AG09309 (cell line): ENCODE results near the gene RIC8B.

ENCODE experiments used
- DNase-seq: peaks from one replicate; pipeline ENCODE4 v3.0.0-alpha.2; 2010; ENCODE audit warnings: low read depth
- H3K4me3 ChIP-seq: 2 replicates; pipeline ENCODE4 v1.5.1; 2011; ENCODE audit warnings: mild to moderate bottlenecking, low read depth, low read length, moderate library complexity; ENCODE audit not compliant: control insufficient read depth
- TF ChIP-seq, protein P1 (sequence below): IDR thresholded peaks from 2 replicates; pipeline ENCODE4 v1.5.1; 2011; ENCODE audit warnings: mild to moderate bottlenecking, low read depth, low read length, inconsistent platforms; ENCODE audit not compliant: insufficient read depth, control insufficient read depth; ENCODE audit errors: missing control alignments

The RIC8B gene

DNA sequence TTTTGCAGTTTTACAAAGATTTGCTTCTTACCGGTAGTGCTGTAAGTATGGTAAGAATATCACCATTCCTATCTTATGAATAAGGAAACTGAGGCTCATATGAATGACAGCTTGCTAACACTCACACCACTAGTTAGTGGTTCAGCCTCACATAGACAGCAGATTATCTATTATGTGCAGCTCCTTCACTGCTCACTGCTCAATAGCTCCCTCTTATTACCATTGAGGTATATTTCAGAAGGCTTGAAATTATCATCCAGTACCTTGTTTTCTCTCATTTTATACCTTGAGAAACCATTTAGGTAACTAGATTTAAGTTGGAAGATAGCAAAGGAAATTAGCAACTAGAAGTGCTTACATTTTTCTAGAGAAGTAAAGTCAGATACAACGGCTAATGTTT lies 15.5 kb downstream of the RIC8B start:
- TF ChIP-seq, protein P1, sequence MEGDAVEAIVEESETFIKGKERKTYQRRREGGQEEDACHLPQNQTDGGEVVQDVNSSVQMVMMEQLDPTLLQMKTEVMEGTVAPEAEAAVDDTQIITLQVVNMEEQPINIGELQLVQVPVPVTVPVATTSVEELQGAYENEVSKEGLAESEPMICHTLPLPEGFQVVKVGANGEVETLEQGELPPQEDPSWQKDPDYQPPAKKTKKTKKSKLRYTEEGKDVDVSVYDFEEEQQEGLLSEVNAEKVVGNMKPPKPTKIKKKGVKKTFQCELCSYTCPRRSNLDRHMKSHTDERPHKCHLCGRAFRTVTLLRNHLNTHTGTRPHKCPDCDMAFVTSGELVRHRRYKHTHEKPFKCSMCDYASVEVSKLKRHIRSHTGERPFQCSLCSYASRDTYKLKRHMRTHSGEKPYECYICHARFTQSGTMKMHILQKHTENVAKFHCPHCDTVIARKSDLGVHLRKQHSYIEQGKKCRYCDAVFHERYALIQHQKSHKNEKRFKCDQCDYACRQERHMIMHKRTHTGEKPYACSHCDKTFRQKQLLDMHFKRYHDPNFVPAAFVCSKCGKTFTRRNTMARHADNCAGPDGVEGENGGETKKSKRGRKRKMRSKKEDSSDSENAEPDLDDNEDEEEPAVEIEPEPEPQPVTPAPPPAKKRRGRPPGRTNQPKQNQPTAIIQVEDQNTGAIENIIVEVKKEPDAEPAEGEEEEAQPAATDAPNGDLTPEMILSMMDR = peak; percentile 13
- DNase-seq = no peak
- H3K4me3 ChIP-seq = no peak overlapping the region

DNA sequence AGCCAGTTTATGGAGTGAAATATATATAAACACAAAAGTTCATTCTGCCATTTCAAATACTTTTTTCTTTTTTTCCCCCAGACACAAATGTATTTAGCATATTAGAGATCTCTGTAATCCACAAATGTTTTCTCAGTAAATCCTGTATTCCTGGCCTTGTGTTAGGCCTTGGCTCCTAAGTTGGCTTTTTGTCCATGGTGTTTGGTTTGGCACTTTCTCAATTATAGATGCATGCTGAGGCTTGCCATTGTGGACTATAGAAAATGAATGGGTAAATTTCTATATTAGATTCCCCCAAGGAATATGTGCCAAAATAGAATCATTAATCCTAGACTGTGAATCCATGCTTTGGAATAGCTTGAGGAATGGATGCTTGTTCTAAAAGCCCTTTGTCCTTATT lies 17.0 kb downstream of the RIC8B start:
- DNase-seq = no peak
- H3K4me3 ChIP-seq = no peak overlapping the region
- TF ChIP-seq, protein P1 = no peak

DNA sequence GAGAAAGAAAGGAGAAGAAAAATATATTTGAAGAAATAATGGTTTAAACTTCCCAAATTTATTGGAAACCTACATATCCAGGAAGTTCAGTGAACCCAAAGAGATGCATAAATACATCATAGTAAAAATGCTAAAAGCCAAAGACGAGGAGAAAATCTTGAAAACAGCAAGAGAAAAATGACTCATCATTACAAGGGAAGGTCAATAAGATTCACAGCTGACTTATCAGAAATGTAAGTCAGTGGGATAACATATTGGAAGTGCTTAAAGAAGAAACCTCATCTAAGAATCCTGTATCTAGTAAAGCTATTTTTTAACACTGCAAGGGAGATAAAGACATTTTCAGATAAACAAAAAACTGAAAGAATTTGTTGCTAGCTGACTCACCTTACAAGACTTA lies 19.9 kb downstream of the RIC8B start:
- TF ChIP-seq, protein P1 = no peak
- DNase-seq = no peak
- H3K4me3 ChIP-seq = no peak overlapping the region

DNA sequence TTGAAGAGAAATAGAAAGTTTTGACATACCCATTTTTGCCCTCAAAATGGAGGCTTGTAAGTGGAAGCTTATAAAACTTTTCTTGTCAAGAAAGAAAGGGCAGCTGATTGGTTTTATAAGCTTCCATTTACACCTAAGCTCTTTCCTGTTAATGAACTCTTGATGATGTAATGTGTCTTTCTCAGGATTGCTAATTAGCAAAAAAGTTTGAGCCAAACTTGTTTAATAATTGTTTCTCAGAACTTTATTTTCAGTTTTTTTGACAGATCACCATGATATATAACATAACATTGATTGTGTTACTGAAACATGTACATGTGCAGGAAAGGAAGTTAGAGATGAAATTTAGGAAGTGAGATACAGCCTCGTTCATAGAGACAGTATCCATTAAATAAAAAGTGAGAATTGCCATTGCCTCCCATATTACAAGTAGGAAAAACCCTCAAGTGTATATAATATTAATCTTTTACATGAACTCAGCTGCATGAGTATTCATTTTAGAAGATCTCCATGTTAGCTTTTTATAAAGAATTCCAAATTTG lies 26.8 kb downstream of the RIC8B start:
- TF ChIP-seq, protein P1 = no peak
- no peak for DNase-seq
- no peak overlapping the region for H3K4me3 ChIP-seq

DNA sequence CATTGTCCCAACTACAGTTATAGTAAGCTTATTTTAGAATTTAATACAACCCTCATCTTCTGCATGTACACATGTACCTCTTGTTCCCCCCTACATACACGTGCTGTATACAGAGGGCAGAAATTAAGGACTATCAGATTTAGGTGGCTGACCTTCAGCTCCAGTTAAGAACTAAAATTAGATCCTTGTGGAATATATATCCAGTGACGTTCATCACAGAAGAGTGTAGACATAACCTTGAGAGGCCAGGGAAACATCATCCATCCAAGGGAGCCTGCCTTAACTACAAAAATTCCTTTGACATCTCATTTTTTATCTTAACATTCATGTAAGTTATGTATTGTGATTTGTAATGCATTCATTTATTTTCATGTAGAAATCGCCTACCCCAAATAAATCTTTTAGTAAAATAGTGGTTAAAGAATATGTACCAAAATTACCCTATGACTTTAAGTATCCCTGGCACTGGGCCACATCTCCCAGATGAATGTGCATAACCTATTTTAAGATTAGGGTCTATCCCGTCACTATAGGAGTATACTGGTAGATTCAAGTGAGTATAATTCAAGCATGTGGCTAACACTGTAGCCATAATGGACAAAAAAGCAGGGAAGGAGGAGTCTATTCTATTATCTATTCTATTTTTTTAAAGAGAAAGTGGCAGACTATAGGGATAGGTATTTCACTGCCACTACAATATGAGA lies 27.5 kb downstream of the RIC8B start:
- no peak overlapping the region for H3K4me3 ChIP-seq
- DNase-seq = no peak
- TF ChIP-seq, protein P1 = no peak

DNA sequence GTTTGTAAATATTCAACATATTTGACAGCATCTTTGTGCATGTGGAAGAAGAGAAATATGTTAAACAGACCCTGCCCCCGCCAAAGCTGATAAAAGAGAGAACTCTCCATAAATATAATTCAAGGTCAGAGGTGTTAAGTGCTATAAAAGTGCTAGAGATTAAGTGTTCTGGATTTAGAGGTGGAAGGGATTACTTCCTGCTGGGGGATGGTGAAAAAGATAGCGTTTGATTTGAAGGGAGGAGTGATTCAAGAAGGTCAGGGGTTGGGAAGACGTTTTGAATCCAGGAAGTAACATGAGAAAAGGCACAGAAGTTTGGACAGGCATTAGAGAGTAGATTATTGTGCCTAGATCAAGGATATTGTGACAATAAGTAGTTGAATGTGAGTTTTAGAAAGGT lies 30.2 kb downstream of the RIC8B start:
- TF ChIP-seq, protein P1 = no peak

DNA sequence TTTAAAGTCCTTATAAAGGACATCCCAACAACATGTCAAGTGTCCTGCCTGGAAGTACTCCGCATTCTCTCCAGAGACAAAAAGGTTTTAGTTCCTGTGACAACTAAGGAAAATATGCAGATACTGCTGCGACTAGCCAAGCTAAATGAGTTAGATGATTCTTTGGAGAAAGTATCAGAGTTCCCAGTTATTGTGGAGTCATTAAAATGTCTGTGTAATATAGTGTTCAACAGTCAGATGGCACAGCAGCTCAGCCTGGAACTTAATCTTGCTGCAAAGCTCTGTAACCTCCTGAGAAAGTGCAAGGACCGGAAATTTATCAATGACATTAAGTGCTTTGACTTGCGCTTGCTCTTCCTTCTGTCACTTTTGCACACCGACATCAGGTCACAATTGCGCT lies 40.2 kb downstream of the RIC8B start:
- DNase-seq = no peak
- TF ChIP-seq, protein P1 = no peak
- no peak overlapping the region for H3K4me3 ChIP-seq

More for the DNA sequence above, 30.2 kb downstream of the RIC8B start:
- no peak overlapping the region for H3K4me3 ChIP-seq
- DNase-seq = no peak
